Fibroblast of skin of abdomen (primary cell): ENCODE measurements around the gene GFRA1.
"Not testable (repeated sequence)": the region's sequence is repeated elsewhere in the genome, so short reads cannot be mapped to it uniquely, and the experiment has no call there.

Source experiments
- DNase-seq: peaks from one replicate; pipeline ENCODE4 v3.0.0-alpha.2; 2013

GFRA1 gene

DNA sequence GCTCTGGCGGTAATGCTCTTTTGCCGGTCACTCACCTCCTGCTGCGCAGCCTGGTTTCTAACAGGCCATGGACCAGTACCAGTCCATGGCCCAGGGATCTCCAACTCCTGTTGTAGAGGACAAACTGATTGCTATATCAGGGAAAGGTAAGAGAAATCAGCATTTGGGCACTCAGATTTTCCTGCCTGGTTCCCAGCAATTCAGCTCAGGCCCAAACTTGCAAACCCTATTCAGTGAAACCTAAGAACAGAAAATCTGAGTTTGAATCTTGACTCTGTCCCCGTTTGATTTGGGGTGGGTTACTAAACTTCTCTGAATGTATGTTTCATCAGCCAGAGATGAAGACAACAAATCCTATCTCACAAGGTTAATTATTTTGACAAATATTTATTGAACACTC, 77.4 kb downstream of the GFRA1 start:
- no peak for DNase-seq

DNA sequence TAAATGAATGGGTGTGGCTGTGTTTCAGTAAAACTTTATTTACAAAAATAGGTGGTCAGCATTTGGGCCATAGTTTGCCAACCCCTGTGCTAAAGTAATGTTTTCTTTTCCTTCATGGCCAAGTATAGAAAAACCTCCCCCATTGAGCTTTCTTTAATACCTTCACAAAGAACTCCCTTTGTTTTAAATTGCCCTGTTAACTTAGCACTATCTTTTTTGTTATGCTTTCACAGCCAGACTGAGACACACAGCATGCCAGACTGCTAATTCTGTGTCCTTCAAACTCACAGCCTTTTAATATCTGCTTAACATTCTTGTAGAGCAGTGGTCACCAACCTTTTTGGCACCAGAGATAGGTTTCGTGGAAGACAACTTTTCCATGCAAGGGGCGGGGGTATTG, 78.0 kb downstream of the GFRA1 start:
- DNase-seq = no peak

DNA sequence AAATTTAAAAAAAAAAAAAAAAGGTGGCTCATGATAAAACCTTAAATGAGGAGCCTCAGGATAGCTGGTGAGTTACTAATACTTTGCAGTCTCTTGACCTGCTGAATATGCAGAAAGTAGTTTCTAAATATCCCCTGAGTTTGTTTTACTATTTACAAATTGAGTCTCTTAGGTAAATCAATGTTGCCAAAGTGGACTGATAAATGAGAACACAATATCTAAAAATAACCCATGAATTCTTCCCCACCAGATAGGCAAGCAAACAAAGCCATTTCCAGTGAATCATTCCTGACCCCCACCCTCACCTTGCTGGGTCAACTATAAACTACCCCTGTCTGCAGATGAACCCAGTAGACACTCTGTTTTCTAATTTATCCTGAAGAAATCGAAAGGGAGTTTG, 78.9 kb downstream of the GFRA1 start:
- DNase-seq = no peak

DNA sequence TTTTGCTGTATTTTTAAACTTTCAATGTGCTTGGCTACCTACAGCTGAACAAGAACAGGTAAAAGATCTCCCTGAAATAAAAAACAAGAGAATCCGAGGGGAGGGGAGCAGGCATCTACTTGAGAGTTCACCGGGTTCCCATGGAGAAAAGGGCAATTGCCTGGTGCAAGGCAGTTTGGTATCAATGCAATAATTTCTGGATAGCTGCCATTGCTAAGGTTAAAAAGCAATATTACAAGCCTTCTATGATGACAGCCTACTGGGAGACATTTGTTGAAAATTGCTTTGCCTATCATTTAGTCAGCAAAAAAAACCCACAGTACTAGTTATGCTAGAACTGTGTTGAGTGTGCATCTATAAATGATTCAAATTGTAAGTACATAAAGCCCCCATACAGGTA, 82.1 kb downstream of the GFRA1 start:
- DNase-seq = no peak

DNA sequence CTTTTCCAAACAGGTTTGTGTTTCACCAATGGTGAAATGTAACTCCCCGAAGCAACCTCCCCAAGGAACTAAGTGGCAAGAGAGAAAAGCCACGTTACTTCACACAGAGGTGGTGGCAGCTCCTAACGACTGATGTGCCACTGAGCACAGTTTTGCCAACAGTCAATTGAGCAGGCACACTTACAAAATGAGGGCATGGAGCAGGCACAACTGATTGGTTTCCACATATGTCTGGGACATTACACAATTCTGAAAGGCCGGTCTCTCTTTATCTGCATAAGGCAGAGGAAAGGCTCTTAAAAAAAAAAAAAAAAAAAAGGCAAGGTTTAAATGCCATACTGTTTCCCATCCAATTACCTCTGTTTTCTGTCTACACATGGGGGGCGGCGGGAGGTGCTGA, 86.7 kb downstream of the GFRA1 start:
- no peak for DNase-seq

DNA sequence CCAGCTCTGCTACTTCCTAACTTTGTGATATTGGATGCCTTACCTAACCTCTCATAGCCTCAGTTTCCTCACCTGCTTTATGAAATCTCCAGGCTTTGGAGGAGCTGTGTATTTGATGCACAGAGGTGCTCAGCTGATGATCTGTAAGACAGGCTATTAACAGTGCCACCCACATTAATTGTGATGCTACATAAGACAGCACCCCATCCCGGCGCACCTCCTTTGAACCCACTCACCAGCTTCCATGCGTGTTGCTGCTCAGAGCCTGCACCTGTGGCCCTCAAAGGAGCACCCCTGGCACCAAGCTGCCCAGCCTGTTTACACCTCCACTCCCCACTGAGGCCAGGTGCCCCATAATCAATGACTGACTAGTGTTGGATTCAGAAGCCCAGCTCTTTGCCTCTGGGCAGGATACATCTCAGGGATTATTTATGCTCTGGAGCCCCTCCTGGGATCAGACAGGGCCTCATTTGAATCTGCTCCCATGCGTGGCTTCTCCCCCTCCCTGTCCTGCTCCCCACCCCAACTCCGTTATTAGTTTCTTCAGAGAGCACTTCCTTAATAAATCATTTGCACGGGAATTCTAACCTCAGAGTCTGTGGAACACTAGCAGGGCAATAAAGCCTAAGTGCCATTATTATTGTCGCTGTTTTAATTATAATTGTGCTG, 87.7 kb downstream of the GFRA1 start:
- DNase-seq = no peak

DNA sequence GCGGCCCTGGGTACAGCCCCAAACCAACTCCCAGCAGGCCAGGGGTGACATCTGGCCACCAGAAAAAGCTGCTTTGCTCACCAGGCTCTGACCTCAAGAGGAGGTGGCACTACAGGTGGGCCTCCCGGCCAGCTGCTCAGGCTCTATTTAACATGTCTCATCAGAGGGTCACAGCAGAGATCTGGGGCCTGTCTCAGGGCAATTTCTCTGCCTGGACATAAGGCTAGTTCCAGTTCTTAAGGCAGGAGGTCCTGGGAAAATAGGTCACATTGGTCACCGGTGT, 88.6 kb downstream of the GFRA1 start:
- no peak for DNase-seq

DNA sequence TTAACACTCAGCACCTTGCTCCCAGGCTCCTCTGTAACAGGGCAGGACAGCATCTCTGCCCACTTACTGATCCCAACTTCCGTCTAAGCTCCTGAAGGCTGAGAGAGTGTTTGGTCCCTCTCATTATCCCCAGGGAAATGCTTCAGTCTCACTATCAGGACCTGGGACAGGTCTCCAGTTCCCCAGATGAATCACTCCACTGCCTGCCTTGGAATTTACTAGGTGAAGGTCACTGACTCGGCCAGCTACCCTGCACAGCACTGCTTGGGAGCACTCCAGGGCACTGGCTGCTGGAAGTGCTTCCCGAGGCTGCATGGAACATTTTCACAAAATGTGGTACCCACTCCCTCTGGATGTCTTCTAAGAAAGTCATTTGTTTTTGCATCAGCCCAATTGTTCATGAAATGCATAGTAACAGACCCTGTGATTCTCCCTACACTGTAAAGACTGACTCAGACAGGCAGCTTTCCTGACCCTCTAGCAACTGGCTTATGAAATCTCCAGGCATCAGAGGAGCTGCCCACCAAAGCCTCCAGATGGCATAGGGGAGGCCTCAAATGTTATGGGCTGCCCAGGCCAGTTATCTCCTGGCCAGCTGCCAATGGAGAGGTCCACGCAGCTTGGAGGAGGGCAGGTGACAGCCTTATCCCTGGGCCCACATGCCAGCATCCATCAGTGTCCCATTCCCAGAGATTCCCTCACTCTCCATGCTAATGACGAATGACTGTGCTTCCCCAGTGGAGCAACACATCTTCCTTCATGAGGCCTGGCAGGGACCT, 89.1 kb downstream of the GFRA1 start:
- DNase-seq = peak; percentile 39

DNA sequence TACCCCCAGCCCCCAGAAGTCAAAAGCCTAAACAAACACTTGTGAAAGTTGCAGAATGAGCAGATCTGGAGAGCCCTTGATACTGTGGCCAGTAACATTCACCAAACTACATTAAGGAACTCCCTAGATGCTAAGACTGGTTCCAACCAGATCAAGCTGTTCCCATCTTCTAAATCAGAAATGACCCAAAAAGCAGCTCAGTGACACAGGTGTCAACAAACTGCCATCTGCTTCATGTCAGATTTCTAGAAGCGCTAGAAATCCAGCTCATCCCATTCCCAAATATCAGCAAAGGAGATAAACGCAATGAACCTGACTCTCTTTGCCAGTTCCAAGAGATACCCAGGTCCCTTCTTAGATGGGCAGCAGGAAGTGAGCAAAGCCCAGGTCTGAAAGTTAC, 90.6 kb downstream of the GFRA1 start:
- no peak for DNase-seq

DNA sequence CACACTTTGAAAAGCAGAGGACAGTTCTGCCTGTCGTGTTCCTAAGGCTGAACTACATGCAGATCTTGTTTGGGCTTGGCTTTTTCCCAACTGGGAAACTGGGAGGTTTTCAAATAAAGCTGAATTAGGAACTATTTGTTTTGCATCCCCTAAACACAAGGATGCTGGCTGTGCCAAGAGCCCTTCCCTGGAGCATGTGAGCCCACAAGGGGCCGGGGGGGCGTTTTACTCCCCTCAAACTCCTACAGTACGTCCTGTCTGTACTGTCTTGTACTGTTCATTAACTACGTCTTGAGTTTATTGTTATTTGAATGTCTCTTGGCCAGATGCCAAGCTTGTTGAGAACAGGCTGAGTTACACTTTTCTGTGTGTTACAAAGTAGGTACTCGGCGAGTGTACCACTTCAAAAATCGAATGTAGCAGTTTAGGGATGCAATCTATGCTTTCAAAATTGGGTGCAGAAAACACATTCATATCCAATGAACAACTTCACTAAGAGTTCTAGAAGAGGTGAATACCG, 94.9 kb downstream of the GFRA1 start:
- DNase-seq = no peak

DNA sequence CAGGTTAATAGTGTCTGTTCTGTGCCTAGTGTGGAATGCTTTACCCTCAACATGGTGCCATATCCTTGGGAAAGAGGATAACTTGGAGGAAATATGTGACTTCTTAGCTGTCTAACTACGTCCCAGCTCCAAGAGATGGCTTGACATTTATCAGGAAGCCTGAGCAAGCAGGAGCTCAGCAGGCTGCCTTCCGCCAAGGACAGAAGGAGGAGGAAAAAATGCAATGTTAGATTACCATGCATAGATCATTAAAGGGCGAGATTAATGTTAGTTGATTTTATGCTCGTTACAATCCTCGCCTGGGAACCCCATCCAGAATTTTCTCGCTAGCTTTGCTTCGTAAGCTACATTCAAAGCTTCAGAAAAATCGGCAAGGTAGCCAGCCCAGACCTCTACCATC, 97.8 kb downstream of the GFRA1 start:
- DNase-seq = no peak

DNA sequence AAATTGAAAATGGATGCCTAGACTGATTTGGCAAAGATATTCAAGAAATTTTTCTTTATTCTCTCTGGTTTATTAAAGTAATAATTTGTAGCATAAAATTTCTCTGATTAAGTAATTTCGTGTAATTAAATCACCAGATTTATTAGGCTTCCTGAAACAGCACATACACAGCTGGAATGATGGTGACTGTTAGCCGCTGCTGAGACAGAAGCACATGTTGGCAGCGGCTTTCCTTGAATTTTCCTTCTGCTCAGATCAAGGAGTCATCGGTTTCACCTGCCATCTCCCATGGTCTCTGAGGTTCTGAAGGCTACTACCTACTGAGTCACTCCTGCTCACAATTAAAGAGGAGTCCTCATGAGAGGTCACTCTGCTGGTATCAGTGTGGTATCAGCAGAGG, 101.5 kb downstream of the GFRA1 start:
- no peak for DNase-seq

DNA sequence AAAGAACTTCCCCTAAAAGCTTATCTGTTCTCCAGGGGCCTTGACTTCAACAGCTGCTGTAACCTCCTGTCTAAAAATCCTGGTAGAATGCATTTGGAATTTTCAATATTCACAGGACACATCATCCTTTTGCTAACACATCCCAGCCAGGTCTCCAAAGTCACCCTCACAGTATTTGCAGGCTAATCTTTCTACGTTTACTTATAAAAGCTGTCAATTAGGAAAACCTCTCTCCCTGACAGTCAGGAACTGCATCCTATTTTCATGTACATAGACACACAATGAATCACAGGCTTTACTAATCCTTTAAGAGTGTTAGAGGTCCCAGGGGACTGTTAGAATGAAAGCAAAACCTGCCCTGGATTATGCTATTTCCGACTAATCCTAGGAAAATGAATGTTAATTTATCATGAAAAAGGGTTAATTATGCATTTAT, 102.2 kb downstream of the GFRA1 start:
- peak; percentile 85 for DNase-seq

DNA sequence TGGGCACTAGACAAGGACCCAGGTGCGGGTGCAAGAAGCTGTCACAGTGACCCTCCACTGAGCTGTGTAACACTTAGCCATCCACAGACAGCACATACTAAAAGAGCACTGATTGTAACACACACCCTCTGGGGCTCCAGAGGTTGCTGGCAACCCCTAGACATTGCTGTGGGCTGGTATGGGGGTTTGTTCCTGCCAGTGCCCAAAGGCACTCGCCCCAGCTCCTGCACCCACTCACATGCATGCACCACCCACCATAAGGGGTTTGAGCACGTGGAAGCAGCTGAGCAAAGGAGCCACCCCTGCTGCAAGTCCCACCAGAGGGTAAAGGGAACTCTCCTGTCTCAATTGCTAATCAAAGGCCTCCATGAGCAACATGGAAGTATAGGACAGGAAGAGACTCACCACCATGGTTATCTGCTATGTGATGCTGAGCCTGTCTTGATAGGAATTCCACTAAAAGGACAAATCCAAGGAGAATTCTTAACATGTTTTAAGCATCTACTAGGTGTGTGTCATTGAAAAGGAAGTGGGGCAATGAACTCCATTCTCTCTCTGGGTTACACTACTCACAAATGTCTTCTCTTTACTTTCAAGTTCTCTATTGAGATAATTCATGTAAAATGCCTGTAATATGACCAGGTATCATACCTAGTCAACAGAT, 103.1 kb downstream of the GFRA1 start:
- peak; percentile 21 for DNase-seq

DNA sequence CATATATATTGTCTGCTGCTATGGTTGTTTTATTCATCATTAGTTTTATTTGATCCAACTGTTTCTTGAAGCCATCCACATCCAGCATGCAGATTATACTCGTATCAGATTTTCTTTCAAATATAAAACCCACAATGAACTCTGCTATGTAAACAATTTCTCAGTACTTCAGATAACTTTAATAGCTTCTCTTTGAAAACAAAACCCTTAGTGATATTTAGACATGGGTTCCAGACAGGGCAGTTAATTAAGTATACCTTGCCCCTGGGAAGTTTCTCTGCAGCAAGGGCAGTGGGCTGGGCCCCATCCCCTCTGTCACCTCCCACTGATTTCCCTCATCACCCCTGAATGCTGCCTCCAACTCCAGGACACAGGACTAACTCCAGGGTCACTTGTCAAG, 104.3 kb downstream of the GFRA1 start:
- DNase-seq = no peak

DNA sequence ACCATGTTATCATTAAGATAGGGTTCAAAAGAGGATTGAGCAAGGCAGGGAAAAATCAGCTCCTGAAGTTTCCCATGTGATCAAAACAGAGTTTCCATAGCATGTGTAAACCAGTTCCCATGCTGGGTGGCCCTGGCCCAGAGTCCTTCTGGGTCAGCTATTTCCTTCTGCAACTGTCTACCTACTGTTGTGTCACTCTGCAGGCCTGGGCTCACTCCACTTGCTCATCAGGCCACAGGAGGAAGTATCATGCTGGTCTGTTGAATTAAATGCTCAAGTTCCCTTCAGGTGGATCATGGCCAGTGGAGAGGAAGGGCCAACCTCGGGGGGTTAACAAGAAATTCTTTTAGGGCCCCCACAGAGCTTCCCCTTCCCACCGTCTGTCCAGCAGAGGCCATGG, 104.7 kb downstream of the GFRA1 start:
- DNase-seq = no peak

DNA sequence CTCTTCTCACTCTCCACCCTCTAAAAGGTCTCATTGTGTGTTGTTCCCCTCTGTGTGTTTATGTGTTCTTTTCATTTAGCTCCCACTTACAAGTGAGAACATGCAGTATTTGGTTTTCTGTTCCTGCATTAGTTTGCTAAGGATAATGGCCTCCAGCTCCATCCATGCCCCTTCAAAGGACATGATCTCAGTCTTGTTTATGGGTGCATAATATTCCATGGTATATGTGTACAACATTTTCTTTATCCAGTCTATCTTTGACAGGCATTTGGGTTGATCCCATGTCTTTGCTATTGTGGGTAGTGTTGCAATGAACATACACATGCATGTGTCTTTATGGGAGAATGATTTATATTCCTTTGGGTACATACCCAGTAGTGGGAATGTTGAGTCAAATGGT, 107.1 kb downstream of the GFRA1 start:
- not testable (repeated sequence) for DNase-seq

DNA sequence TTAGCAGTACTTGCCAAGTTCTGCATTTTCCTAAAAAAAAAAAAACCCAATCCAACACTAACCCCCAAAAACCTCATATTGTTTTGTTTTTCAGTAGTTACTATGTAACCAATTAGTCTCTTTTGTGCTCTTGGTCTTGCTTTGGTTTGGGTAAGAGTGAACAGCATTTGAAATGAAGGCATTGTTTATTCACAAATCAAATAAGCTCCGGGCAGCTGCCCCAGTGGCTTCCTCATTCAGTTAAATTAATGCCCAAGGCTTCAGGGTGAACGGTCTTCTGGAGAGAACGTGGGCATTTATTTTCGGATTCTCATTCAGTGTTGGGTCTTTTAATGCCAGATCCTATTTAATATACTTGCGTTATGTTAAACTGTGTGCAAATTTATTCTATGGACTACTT, 108.7 kb downstream of the GFRA1 start:
- no peak for DNase-seq

DNA sequence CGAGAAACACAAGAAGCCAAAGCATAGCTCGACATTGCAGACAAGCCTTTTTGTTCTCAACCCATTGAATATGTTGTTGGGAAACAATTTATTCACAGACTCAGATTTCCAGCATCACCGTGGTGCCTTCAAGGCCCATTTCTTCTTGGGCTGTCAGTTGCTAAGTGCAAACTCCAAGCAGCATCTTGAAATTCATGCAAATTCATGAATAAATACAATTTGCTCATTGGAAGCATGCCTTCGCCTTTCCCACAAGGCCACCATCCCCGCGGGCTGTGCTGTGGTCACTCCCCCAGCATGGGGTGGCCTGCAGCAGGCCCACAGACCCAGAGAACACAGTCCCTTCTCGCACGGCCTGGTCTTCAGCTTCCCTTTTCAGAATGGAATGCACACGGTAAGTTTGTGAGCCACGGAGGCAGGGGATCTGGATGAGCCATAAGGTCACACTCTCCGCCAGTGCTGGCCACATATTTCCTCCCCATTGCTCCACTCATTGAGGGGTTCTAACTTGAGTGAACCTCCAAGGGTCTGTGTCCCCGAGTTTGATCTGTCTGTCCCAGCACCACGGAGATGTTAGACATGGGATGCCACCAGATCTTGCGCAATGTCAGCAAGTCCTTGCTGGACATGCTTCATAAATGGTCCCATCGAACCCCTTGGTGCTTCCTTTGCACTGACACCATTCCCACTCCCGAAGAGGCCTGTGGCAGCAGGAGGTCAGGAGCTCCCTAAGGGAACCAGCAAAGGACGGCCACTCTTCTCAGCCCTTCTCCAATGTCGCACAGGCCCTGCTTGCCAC, 109.5 kb downstream of the GFRA1 start:
- no peak for DNase-seq

DNA sequence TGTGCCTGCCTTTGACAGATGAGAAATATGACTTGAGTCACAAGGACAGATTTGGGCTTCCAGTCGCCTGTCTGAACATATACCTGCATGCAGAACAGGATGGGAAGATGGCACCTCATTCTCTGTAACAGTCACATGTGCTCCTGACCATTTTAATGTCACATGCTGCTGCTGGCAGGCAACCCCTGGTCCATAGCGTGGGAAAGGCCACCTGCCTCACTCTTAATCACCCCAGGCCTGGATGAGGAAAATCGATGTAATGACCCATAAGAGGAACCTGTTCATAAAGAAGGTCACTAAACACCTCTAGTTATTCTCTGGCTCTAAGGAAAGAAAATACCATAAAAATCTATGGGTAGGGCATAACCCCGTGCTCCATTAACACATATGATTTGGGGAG, 110.2 kb downstream of the GFRA1 start:
- DNase-seq = no peak

DNA sequence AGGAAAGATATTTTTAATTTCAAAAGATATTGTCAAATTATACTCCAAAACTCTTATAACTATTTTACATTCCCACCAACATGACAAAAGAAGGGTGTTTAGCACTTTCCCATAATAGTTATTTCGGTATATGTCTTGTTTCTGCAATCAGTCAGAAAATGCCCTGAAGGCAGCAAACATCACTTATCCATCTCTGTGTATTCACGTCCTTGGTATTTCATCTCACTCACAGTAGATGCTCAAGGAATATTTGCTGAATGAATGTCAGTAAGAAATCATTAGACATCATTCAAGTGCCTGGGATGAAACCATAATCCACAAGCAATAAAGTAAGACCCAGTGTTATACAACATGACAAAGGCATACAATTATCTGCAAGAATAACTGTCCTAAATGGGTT, 112.7 kb downstream of the GFRA1 start:
- DNase-seq = no peak

DNA sequence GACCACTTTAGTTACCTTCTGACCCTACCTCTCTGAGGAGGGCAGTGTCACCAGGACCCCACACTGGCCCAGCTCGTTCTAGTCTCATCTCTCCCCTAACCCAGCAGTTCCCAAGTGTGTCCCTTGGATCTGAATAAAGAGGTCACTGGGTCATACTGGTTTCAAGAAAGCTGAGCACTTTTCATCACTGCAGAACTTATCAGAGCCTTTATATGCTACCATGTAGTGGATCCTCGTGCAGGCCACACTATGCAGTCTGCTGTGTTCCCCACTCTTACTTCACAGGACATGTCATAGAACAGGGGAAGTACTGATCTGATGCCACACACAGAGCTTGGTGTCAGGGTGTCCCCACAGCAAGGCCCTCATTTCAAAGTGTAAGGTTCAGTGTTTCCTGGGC, 113.8 kb downstream of the GFRA1 start:
- no peak for DNase-seq

DNA sequence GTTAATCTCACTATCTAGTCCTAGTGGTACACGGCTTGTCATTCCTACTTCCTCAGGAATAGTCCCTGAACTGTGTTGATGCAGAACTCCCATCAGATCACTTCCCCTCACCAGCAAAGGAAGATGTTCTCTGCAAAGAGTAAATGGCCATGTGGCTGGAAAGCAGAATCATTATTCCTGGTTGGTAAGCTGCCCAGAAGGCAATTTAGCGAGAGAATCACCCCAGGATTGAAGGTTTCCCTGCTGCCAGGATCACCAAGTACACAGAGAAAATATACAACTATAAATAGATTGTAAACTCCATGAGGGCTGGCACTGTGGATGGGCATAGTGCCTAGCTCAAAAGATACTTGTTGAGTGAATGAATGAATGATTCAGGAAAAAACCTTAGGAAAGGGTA, 115.0 kb downstream of the GFRA1 start:
- DNase-seq = no peak
